Stimulated activated CD8-positive, alpha-beta memory T cell treated with anti-CD3 and anti-CD28 coated beads, Interleukin-12 subunit alpha, Interleukin-12 subunit beta, amount 100 ng/mL, for 24 hours (primary cell): ENCODE measurements around the gene FBP1.

Experiments used
- DNase-seq: peaks from one replicate; pipeline ENCODE4 v3.0.0-alpha.2; 2020; ENCODE audit errors: extremely low read depth

FBP1 gene

GRCh38 chr9:94656200-94656599 is 16.9 kb upstream of the FBP1 start:
- no peak for DNase-seq

GRCh38 chr9:94655739-94656138 is 16.4 kb upstream of the FBP1 start:
- DNase-seq = no peak

DNA sequence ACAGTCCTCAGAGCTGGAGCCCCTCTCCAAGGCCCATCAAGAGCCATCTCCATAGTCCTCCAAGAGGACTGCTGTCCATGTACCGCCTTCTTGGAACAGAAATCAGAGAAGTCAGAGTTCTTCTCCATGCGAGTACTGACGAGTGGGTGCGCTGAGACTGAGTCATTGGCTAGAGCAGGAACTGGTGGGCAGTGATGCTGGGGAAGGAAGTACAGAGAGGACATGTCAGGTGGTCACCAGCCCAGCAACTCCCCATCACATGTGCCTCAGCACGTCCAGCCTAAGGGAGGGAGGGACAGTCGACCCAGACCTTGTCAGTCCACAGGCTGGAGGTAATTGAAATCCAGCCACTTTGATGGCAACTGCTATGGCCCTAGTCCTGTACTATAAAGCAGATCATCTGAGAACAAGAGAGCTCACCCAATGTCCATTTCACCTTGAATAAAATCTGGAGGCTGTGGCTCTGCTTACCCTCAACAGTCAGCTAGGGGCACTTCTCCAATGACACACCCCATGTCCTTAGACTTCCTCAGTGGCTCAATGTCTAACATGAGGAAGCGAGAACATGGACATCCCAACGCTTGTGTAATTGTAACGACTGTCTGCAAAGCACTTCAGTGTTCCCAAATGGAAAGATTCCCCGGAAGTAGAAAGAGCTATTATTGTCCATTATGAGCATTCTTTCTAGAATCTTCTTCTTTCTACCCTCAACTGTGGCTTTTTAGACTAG is 15.0 kb upstream of the FBP1 start:
- DNase-seq = no peak

GRCh38 chr9:94650949-94651348 is 11.6 kb upstream of the FBP1 start:
- no peak for DNase-seq

DNA sequence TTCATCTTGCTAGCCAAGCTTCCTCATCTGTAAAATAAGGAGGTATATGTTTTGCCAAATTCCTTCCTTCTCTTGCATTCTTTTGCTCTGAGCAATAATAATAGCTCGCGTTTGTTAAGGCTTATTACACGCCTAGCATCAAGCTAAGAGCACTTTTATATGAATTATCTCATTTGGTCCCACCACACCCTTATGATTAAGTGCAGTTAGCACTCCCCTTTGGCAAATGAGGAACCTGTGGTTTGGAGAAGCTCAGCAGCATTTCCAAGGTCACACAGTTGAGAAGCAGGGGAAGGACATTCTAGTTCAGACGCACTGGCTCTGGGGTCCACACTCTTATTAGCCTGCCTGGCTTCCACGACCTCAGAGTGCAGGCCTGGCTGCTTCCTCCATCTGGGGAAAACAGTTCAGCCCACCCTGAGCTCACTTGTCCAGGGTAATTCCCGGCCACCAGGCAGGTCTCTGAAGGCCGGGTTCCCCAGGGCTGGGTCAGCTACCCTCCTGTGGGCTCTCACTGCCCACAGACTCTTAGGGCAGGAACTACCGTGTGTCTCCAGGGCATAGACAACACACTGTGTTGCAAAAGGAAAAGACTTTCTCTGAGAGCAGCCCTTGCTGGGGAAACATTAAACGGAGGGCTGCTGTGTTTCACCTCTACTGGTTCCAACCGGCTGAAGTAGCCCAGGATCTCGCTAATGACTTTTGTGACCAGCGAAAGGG is 9.9 kb upstream of the FBP1 start:
- no peak for DNase-seq

DNA sequence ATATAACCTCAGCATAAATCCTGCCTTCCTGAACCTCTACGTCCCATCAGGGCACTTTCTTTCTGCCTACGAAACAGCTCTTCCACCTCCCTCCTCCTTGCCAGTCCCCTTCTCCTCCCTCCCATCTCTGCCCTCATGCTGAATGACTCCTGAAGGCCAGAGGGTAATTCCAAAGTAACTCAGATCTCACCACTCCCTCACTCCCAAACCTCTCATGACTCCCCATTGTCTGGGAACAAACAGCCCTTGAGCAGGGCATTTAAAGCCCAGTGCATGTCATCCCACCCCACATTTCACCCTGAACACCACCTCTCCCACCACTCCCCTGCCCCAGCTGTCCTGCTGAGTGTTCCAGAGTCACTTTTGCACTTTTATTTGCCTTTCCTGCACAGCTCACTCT is 8.9 kb upstream of the FBP1 start:
- no peak for DNase-seq

GRCh38 chr9:94645901-94646300 is 6.6 kb upstream of the FBP1 start:
- no peak for DNase-seq

GRCh38 chr9:94644543-94644942 is 5.2 kb upstream of the FBP1 start:
- no peak for DNase-seq

GRCh38 chr9:94643741-94644140 is 4.4 kb upstream of the FBP1 start:
- no peak for DNase-seq

GRCh38 chr9:94643176-94643575 is 3.9 kb upstream of the FBP1 start:
- DNase-seq = no peak

DNA sequence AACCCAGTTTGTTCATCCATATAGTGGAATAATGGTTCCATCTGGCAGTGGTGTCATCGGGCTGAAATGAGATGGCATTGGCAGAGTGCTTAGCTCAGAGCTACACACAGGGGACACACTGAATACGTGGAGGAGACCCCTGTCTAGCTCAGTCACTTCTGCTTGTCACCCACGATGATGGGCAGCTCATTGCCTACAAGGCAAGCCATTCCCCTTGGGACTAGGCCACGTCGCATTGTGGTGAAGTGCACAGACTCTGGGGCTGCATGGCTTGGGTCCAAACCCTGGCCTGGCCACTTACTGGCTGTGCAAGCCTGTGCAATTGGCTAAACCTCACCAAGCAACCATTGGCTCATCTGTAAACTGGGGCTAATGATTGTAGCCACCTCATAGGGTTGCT is 3.2 kb upstream of the FBP1 start:
- DNase-seq = no peak

- DNase-seq = no peak
These were observed 670 bp upstream of the FBP1 start for GRCh38 chr9:94639999-94640376.

DNA sequence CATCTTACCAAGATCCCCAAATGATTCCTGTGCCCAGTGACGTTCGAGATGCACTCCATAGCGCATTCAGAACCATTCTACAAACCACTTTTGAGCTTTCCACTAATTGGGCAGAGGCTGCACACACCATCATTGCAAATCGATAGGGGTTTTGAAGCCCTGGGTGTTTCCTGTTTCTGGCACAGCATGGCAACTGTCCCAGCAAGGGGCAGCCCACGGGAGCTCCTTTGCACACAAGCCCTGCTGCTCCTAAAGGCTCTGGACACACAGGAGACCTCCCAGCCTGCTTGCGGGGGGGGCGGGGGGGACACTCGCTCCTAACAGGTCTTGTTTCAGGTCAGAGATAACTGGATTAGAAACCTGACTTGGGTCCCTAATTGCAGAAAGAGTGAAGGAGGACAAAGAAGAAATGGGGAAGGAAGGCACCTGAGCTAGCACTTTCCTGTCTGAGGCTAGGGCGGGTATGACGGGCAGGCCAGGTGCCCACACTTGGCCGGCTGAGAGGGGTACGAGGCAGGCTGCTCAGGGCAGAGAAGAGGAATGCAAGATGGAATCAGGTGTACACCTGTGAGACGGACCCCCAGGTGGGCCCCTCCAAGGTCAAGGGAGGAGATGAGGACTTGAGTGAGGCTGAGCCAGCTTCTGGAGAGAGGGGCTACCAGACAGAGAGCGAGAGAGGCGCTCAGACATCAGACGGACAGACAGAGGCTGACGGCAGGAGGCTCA is 820 bp downstream of the FBP1 start:
- DNase-seq = no peak

DNA sequence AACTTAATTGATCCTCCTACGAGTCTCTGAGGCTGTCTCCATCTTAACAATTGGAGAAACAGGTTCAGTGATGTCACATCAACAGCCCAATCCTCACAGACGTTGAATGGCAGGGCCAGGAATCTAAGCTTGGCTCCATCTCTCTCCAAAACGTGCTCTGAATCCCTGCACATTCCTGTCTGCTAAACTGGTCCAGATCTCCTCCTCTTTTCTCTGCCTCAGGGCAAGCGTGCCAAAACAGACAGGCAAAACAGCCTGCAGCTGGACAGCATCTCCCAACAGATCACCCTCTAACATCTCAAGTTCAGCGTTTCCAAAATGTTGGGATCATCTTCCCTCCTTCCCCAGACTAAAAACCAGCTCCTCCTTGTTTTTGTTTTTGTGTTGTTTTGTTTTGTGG is 6.6 kb downstream of the FBP1 start:
- DNase-seq = no peak

- no peak for DNase-seq
These were observed 7.7 kb downstream of the FBP1 start for GRCh38 chr9:94631599-94631998.

GRCh38 chr9:94630833-94631232 is 8.5 kb downstream of the FBP1 start:
- no peak for DNase-seq

- no peak for DNase-seq
These were observed 9.0 kb downstream of the FBP1 start for GRCh38 chr9:94630281-94630680.

DNA sequence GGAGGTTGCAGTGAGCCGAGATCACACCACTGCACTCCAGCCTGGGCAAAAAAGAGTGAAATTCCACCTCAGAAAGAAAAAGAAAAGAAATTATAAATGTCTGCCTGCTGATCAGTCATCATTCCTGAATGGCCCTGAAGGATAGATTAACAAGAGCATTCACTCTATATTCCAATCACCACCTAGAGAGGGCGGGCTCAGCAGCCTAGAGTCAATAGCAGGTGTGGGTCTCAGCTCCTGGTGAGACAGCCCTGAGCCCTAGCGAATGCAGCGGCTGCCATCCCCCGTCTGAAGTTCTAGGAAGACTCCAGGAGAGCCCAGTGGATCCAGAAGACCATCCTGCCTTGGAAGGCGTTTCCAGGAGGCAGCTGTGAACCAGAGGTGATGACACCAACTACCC is 12.0 kb downstream of the FBP1 start:
- no peak for DNase-seq

DNA sequence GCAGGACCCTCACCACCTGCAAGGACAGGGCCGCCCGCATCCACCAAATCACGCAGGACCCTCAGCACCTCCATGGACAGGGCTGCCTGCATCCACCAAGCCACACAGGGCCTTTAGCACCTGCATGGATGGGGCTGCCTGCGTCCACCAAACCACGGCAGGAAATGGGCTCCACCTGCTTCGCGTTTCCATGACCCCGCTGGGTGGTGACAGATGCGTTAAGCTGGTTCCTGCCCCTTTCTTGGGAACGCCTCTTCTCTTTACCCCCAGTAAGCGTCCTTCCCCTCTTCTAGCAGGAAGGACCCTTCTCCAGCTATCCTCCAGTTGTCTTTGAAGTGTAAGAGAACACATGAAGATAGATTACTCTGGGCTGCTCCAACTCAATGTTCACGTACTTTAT is 13.5 kb downstream of the FBP1 start:
- no peak for DNase-seq

GRCh38 chr9:94624629-94625028 is 14.7 kb downstream of the FBP1 start:
- no peak for DNase-seq

DNA sequence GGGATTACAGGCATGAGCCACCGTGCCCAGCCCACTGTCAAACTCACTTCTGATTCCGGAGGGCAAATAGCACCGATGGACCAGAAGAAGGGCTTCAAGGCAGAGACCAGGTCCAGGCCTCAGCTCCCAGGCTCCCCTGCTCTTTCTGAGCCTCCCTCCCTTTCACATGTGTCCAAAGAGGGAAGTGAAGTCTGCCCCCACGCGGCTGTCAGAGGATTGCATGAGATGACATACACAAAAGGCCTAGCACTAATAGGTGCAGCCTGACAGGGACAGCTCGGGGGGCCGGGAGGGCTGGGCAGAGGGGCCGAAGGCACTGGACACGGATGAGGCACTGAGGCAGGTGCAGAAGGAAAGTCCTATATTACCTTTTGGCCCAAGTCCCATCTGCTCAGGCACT is 16.1 kb downstream of the FBP1 start:
- no peak for DNase-seq

GRCh38 chr9:94622087-94622800 is 17.1 kb downstream of the FBP1 start:
- no peak for DNase-seq
